SK-N-MC (cell line): ENCODE results near the gene PHLDA1.

Experiments
- EZH2 ChIP-seq: fragments of 200-600 bp; sonication (generic); IDR thresholded peaks from one replicate; pipeline ENCODE4 v1.6.1; 2017; ENCODE audit warnings: antibody characterized with exemption
- FOXP2 ChIP-seq: optimal IDR thresholded peaks from 2 replicates; pipeline ENCODE3; 2011; ENCODE audit warnings: mild to moderate bottlenecking, moderate library complexity; ENCODE audit not compliant: insufficient read depth; ENCODE audit errors: extremely low read length, control extremely low read depth

DNA sequence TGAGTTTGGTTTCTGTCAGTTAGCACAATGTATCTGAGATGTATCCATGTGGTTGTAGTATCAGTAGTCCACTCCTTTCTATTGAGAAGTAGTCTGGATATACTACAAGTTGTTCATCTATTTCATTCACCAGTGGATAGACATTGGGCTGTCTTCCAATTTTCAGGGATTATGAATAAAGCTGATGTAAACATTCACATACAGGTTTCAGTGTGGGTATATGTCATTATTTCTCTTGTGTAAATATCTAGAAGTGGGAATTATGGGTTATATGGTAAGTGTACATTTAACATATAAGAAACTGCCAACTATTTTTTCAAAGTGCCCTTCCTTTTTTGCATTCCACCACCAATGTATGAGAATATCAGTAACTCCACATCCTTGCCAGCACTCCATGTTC lies 35.9 kb downstream of the PHLDA1 start:
- TF ChIP-seq FOXP2 = no peak
- no peak for TF ChIP-seq EZH2
